Measurements from ENCODE around the gene TRIOBP.

The TRIOBP gene

DNA sequence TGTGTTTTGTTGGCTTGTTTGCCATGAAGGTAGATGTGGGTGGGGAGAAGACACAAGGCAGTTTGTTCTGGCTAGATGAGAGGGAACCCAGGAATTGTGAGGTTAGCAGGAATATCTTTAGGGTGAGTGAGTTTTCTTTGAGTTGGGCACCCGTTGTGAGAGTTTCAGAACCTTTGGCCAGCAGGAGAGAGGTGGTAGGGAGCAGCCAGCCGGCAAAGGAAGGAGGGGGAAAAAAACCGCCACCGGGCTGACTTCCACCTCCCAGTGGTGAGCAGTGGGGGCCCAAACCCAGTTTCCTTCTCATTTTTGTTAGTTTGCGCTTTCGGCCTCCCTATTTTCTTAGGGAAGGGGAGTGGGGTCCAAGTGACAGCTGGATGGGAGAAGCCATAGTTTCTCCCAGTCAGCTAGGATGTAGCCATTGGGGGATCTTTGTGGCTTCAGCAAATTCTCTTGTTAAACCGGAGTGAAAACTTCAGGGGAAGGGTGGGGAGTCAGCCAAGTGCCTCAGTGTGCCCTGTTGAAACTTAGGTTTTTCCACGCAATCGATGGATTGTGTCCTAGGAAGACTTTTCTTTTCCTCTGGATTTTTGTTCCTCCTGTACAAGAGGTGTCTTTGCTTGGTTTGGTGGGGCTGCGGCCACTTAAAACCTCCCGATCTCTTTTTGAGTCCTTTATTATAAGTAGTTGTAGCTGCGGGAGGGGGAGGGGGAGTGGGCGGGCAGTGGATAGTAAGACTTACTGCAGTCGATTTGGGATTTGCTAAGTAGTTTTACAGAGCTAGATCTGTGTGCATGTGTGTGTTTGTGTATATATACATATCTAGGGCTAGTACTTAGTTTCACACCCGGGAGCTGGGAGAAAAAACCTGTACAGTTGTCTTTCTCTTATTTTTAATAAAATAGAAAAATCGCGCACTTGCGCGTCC, 109.8 kb downstream of the TRIOBP start:
- peaks cover 2% of the 10 kb centered on the region for H3K4me1 ChIP-seq (ENCODE audit: insufficient read depth, poor library complexity, severe bottlenecking)
- DNase-seq (ENCODE audit: low spot score) (no peak), ATAC-seq (ENCODE audit: low read depth) (no peak)
- no peaks in the 10 kb centered on the region for H3K9me3 ChIP-seq (ENCODE audit: severe bottlenecking)
- H3K27ac ChIP-seq (ENCODE audit: poor library complexity, severe bottlenecking) = peak overlapping the region; percentile 52
- H3K27me3 ChIP-seq (ENCODE audit: insufficient read depth, poor library complexity, severe bottlenecking) = no peaks in the 10 kb centered on the region
- TF ChIP-seq CTCF (IDR thresholded peaks at IDR 0.05; ENCODE audit: poor library complexity, severe bottlenecking) = peak; percentile 9
- no peaks in the 10 kb centered on the region; the same call in 1 of the 2 replicates for H3K36me3 ChIP-seq (ENCODE audit: low read depth)
- peak overlapping the region; percentile 56 for H3K4me3 ChIP-seq (ENCODE audit: severe bottlenecking)

GRCh38 chr22:37807410-37808293, 110.8 kb downstream of the TRIOBP start, which contains the start of gene GCAT:
Gene GCAT (plus strand): TSS chr22:37807934. CDS start chr22:37807968, 34 bp downstream.
- Histone ChIP-seq H3K4me1 (ENCODE audit: insufficient read depth, poor library complexity, severe bottlenecking) (peaks cover 2% of the 10 kb centered on the region), H3K36me3 (ENCODE audit: low read depth) (no peaks in the 10 kb centered on the region; the same call in 1 of the 2 replicates), H3K27ac (ENCODE audit: poor library complexity, severe bottlenecking) (peak within 1 kb of the TSS; percentile 52), H3K4me3 (ENCODE audit: severe bottlenecking) (peak within 1 kb of the TSS; percentile 56), H3K27me3 (ENCODE audit: insufficient read depth, poor library complexity, severe bottlenecking) (no peaks in the 10 kb centered on the region), H3K9me3 (ENCODE audit: severe bottlenecking) (no peaks in the 10 kb centered on the region)
- ATAC-seq (ENCODE audit: low read depth) = peak; percentile 80
- no peak for TF ChIP-seq CTCF (IDR thresholded peaks at IDR 0.05; ENCODE audit: poor library complexity, severe bottlenecking)
- peak; percentile 94 for DNase-seq (ENCODE audit: low spot score)

- H3K36me3 ChIP-seq (ENCODE audit: low read depth) = no peaks in the 10 kb centered on the region; the same call in 1 of the 2 replicates
- no peak for TF ChIP-seq CTCF (IDR thresholded peaks at IDR 0.05; ENCODE audit: poor library complexity, severe bottlenecking)
- H3K9me3 ChIP-seq (ENCODE audit: severe bottlenecking) = no peaks in the 10 kb centered on the region
- no peak for DNase-seq (ENCODE audit: low spot score)
- peak overlapping the region; percentile 52 for H3K27ac ChIP-seq (ENCODE audit: poor library complexity, severe bottlenecking)
- ATAC-seq (ENCODE audit: low read depth) = no peak
- no peaks in the 10 kb centered on the region for H3K27me3 ChIP-seq (ENCODE audit: insufficient read depth, poor library complexity, severe bottlenecking)
- no peaks in the 10 kb centered on the region for H3K4me1 ChIP-seq (ENCODE audit: insufficient read depth, poor library complexity, severe bottlenecking)
- H3K4me3 ChIP-seq (ENCODE audit: severe bottlenecking) = peak overlapping the region; percentile 56
Observed at GRCh38 chr22:37808294-37808657, 111.4 kb downstream of the TRIOBP start.

DNA sequence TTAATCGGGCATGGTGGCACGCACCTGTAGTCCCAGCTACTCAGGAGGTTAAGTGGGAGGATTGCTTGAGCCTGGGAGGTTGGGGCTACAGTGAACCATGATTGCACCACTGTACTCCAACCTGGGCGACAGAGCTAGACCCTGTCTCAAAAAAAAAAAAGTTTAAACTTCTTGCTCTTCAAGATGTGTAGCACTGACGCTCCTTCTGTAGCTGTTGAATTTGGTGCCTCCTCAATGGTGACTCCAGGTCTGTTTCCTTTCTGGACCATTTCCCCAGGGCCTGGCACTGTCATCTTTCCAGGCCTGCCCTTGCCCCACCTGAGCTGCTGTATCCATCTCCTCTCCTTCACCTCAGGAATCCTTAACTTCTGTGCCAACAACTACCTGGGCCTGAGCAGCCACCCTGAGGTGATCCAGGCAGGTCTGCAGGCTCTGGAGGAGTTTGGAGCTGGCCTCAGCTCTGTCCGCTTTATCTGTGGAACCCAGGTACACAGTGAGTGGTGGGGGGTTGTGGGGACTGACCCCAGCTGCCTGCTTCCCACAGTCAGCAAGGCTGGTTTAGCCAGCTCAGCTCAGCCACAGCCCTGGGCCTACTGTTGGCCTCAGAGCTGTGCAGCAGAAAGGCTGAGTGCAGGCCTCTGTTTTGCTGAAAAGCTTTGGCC, 113.0 kb downstream of the TRIOBP start:
- Histone ChIP-seq H3K27ac (ENCODE audit: poor library complexity, severe bottlenecking) (no peak overlapping the region), H3K4me1 (ENCODE audit: insufficient read depth, poor library complexity, severe bottlenecking) (no peaks in the 10 kb centered on the region), H3K9me3 (ENCODE audit: severe bottlenecking) (no peaks in the 10 kb centered on the region), H3K36me3 (ENCODE audit: low read depth) (no peaks in the 10 kb centered on the region; the same call in 1 of the 2 replicates), H3K4me3 (ENCODE audit: severe bottlenecking) (no peak overlapping the region), H3K27me3 (ENCODE audit: insufficient read depth, poor library complexity, severe bottlenecking) (no peaks in the 10 kb centered on the region)
- no peak for TF ChIP-seq CTCF (IDR thresholded peaks at IDR 0.05; ENCODE audit: poor library complexity, severe bottlenecking)
- ATAC-seq (ENCODE audit: low read depth) (no peak), DNase-seq (ENCODE audit: low spot score) (no peak)

All from RWPE2 (cell line).